Right lobe of liver (tissue), 6 donors: ENCODE data around the gene GALNTL6. TPM values are rescaled to one million over a fixed set of nuclear protein-coding genes. Genes with fewer than 3 reads are reported as not detected.

Source experiments
- ATAC-seq, 4 donors: fragments of 200-7000 bp; cut with Tn5 transposase; one replicate each; pipeline ENCODE4 v1.9.1; 2020; ENCODE audit warnings: mild to moderate bottlenecking in 4 of 4, moderate library complexity in 4 of 4
- DNase-seq, 3 donors: peaks; one replicate each; pipeline ENCODE4 v3.0.0-alpha.2; 2020
- H3K27ac ChIP-seq, 3 donors: fragments of 200-600 bp; one replicate each; pipeline ENCODE4 v1.8.0; 2022
- H3K27me3 ChIP-seq, 2 donors: fragments of 200-600 bp; one replicate each; pipeline ENCODE4 v1.8.0; 2022
- H3K36me3 ChIP-seq, 4 donors: fragments of 200-600 bp; sonication (generic) in 1 of 4; one replicate each; pipeline versions ENCODE4 v1.5.1 to v1.8.0; 2017 to 2022; ENCODE audit warnings: control low read depth in 1 of 4
- H3K4me1 ChIP-seq, 4 donors: fragments of 200-600 bp; sonication (generic) in 1 of 4; one replicate each; pipeline versions ENCODE4 v1.5.1 to v1.8.0; 2017 to 2022; ENCODE audit warnings: control low read depth in 1 of 4
- H3K4me3 ChIP-seq, 3 donors: fragments of 200-600 bp; one replicate each; pipeline ENCODE4 v1.8.0; 2022
- H3K9me3 ChIP-seq, 4 donors: fragments of 200-600 bp; sonication (generic) in 1 of 4; one replicate each; pipeline versions ENCODE4 v1.5.1 to v1.8.0; 2017 to 2022; ENCODE audit warnings: control low read depth in 1 of 4
- CTCF ChIP-seq, 4 donors: fragments of 200-600 bp in 3 of 4; fragments of 450-650 bp in 1 of 4; IDR thresholded peaks; one replicate each; pipeline versions ENCODE4 v1.5.1 to v1.8.0; 2016 to 2022; ENCODE audit warnings: antibody characterized with exemption in 4 of 4, mild to moderate bottlenecking in 2 of 4
- POLR2A ChIP-seq: fragments of 450-650 bp; IDR thresholded peaks from one replicate; pipeline ENCODE4 v1.6.1; 2017; ENCODE audit warnings: antibody characterized with exemption, mild to moderate bottlenecking
- WGBS: methylation state at CpG from one replicate; pipeline ENCODE4 v1.1.6; 2018; ENCODE audit warnings: low coverage, low lambda C conversion rate; ENCODE audit not compliant: insufficient coverage; ENCODE audit errors: missing lambda C conversion rate; 5-methylcytosine and 5-hydroxymethylcytosine counted together
- intact Hi-C, 2 donors: fragments of 100-400 bp; cut with DNase I; formaldehyde crosslinking; loops; one replicate each; pipeline versions ENCODE4 v1.11.2 to v1.14.1; 2022
- total RNA-seq, 6 experiments: library from RNA; depleted of rRNA in 2 of 6; stranded (reverse); fragments of >200 nt in 2 of 6; fragmentation: NEBNext Ultra II Directional in 3 of 6; extraction: Animal tissue kit (Norgen Biotek cat#: 25700) in 3 of 6; gene quantifications; one replicate each; pipeline versions ENCODE4 v1.1.0 to v1.2.4, GENCODE V29; 2016 to 2023
- donor health status: DM: no; HTN: yes; CAD: no.
- donor health status: DM: no; HTN: no; CAD: no.
- donor health status: DM: no; HTN: no; CAD: no.
- donor health status: DM: no; HTN: yes; CAD: no.
- donor health status: DM: no; HTN: yes; CAD: no.

GALNTL6 gene
- total RNA-seq, 6 experiments from 2014 or later: 0.15 to 1.1 (median 0.30) TPM; not detected in 3

GRCh38 chr4:172850838-172851237 is 1037.6 kb downstream of the GALNTL6 start:
- Histone ChIP-seq H3K27ac (no peak overlapping the region), H3K9me3 (no peaks in the 10 kb centered on the region), H3K27me3 (no peaks in the 10 kb centered on the region), H3K4me1 (no peaks in the 10 kb centered on the region), H3K36me3 (no peaks in the 10 kb centered on the region), H3K4me3 (no peak overlapping the region)
- intact Hi-C loops: no loop called here
- ATAC-seq (no peak), DNase-seq (no peak)
- 44% methylated on average over 1 of the region's 1 CpG for WGBS
- TF ChIP-seq POLR2A: no peak
- no peak for TF ChIP-seq CTCF (IDR thresholded peaks at IDR 0.05)

GRCh38 chr4:172851534-172851933 is 1038.3 kb downstream of the GALNTL6 start:
- intact Hi-C loops: no loop called here
- ATAC-seq (no peak), DNase-seq (no peak)
- H3K4me3 ChIP-seq: no peak overlapping the region
- H3K36me3 ChIP-seq: no peaks in the 10 kb centered on the region
- no peaks in the 10 kb centered on the region for H3K9me3 ChIP-seq
- no peaks in the 10 kb centered on the region for H3K4me1 ChIP-seq
- H3K27ac ChIP-seq: no peak overlapping the region
- no peaks in the 10 kb centered on the region for H3K27me3 ChIP-seq
- TF ChIP-seq POLR2A: no peak
- TF ChIP-seq CTCF (IDR thresholded peaks at IDR 0.05): no peak
- WGBS: 13% methylated on average over 1 of the region's 1 CpG

- Histone ChIP-seq H3K27ac (no peak overlapping the region), H3K9me3 (no peaks in the 10 kb centered on the region), H3K36me3 (no peaks in the 10 kb centered on the region), H3K4me3 (no peak overlapping the region), H3K4me1 (no peaks in the 10 kb centered on the region), H3K27me3 (no peaks in the 10 kb centered on the region)
- 75% methylated on average over 4 of the region's 5 CpGs for WGBS
- DNase-seq (no peak), ATAC-seq (no peak)
- intact Hi-C loops: no loop called here
- TF ChIP-seq POLR2A: no peak
Measured at GRCh38 chr4:172857026-172857425, 1043.8 kb downstream of the GALNTL6 start.

- no peaks in the 10 kb centered on the region for H3K36me3 ChIP-seq
- intact Hi-C loops: no loop called here
- ATAC-seq (no peak), DNase-seq (no peak)
- no peak overlapping the region for H3K27ac ChIP-seq
- no peak overlapping the region for H3K4me3 ChIP-seq
- H3K4me1 ChIP-seq: peaks cover 0 to 8% (median 0%) of the 10 kb centered on the region in 4 donors
- TF ChIP-seq POLR2A (no peak), CTCF (IDR thresholded peaks at IDR 0.05) (no peak)
- WGBS: 37% methylated on average over 3 of the region's 3 CpGs
- H3K27me3 ChIP-seq: no peaks in the 10 kb centered on the region
- H3K9me3 ChIP-seq: no peaks in the 10 kb centered on the region
Measured at GRCh38 chr4:172858731-172859230, 1045.6 kb downstream of the GALNTL6 start.

- DNase-seq (no peak), ATAC-seq (peak; percentile 82 to 89 (median 83))
- 19% methylated on average over 2 of the region's 2 CpGs for WGBS
- Histone ChIP-seq H3K4me3 (no peak overlapping the region), H3K4me1 (peaks cover 0 to 24% (median 0%) of the 10 kb centered on the region in 4 donors), H3K9me3 (no peaks in the 10 kb centered on the region), H3K27ac (peak overlapping the region in 1 of 3 donors; percentile 50), H3K36me3 (no peaks in the 10 kb centered on the region), H3K27me3 (no peaks in the 10 kb centered on the region)
- intact Hi-C loops: no loop called here
- TF ChIP-seq POLR2A (no peak), CTCF (IDR thresholded peaks at IDR 0.05) (no peak)
Measured at GRCh38 chr4:172865103-172865502, 1051.9 kb downstream of the GALNTL6 start.
